Ascending aorta (tissue), 2 donors: ENCODE data around the gene RABGAP1L. TPM values are rescaled to one million over a fixed set of nuclear protein-coding genes. Genes with fewer than 3 reads are reported as not detected.

Source experiments
- DNase-seq, 2 donors: peaks; one replicate each; pipeline ENCODE4 v3.0.0-alpha.2; 2019; ENCODE audit warnings: low spot score in 2 of 2
- H3K27ac ChIP-seq, 2 donors: fragments of 200-600 bp; sonication (generic); one replicate each; pipeline ENCODE4 v1.5.1; 2016 to 2017; ENCODE audit warnings: mild to moderate bottlenecking in 1 of 2
- H3K27me3 ChIP-seq: fragments of 200-600 bp; sonication (generic); one replicate; pipeline ENCODE4 v1.5.1; 2017
- H3K36me3 ChIP-seq, 2 donors: fragments of 200-600 bp; sonication (generic); one replicate each; pipeline ENCODE4 v1.5.1; 2016
- H3K4me1 ChIP-seq, 2 donors: fragments of 200-600 bp; sonication (generic); one replicate each; pipeline ENCODE4 v1.5.1; 2016 to 2017; ENCODE audit warnings: mild to moderate bottlenecking in 1 of 2
- H3K4me3 ChIP-seq, 2 donors: fragments of 200-600 bp; sonication (generic); one replicate each; pipeline ENCODE4 v1.5.1; 2016 to 2017; ENCODE audit warnings: mild to moderate bottlenecking in 1 of 2
- H3K9me3 ChIP-seq, 2 donors: fragments of 200-600 bp; sonication (generic); one replicate each; pipeline ENCODE4 v1.5.1; 2016
- intact Hi-C: fragments of 100-400 bp; cut with DNase I; formaldehyde crosslinking; loops from one replicate; pipeline ENCODE4 v1.15.1; 2023
- total RNA-seq: library from RNA; depleted of rRNA; stranded (reverse); fragments of >200 nt; gene quantifications from one replicate; pipeline ENCODE4 v1.1.0, GENCODE V29; 2016
- TF ChIP-seq, protein P1 (sequence below), 3 experiments: fragments of 200-600 bp in 2 of 3; fragments of 450-650 bp in 1 of 3; sonication (generic) in 2 of 3; IDR thresholded peaks; one replicate each; pipeline ENCODE4 v1.5.1; 2016 to 2019; ENCODE audit warnings: antibody characterized with exemption in 3 of 3, mild to moderate bottlenecking in 1 of 3, moderate library complexity in 1 of 3

RABGAP1L gene
- total RNA-seq, 1 donor from 2014 or later = 48.4 TPM

DNA sequence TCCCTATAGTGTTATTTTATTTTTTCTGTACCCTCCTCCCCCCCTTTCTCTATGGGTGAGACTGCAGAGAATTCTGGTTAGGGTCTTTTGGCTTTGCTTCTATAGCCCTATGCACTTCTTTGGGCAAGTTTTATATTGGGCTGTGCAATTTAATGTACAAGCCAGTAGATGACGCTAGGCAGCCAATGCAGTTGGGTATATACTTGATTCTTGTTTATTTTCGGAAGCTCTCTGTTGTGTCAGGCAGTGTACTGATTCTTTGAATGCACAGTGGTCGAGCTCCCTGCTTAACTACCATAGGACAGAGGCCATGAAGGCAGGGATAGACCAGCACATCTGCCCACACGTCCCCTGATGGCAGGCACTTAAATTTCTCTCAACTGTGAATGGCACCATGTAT, 254.3 kb downstream of the RABGAP1L start:
- no peaks in the 10 kb centered on the region for H3K27me3 ChIP-seq

DNA sequence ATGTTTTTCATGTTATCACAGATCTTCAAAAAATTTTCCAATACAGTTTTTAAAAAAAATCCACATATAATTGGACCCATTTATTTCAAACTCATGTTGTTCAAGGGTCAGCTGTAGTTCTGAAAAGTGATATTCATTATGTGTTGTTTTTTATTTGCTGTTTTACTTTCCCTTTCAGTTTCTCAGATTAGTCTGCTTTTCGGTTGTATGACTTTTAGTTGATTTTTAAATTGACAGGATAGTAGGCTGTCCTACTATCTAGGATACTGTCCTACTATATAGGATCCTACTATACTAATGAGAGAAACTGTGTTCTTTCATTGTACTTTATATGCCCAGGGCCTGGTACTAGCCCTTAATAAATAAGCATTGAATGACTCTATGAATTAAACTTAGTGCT, 254.9 kb downstream of the RABGAP1L start:
- TF ChIP-seq, protein P1, sequence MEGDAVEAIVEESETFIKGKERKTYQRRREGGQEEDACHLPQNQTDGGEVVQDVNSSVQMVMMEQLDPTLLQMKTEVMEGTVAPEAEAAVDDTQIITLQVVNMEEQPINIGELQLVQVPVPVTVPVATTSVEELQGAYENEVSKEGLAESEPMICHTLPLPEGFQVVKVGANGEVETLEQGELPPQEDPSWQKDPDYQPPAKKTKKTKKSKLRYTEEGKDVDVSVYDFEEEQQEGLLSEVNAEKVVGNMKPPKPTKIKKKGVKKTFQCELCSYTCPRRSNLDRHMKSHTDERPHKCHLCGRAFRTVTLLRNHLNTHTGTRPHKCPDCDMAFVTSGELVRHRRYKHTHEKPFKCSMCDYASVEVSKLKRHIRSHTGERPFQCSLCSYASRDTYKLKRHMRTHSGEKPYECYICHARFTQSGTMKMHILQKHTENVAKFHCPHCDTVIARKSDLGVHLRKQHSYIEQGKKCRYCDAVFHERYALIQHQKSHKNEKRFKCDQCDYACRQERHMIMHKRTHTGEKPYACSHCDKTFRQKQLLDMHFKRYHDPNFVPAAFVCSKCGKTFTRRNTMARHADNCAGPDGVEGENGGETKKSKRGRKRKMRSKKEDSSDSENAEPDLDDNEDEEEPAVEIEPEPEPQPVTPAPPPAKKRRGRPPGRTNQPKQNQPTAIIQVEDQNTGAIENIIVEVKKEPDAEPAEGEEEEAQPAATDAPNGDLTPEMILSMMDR (IDR thresholded peaks at IDR 0.05) = no peak
- Histone ChIP-seq H3K4me1 (no peaks in the 10 kb centered on the region), H3K9me3 (peaks cover 0 to 6% of the 10 kb centered on the region in 2 donors), H3K4me3 (no peak overlapping the region), H3K36me3 (no peaks in the 10 kb centered on the region), H3K27ac (no peak overlapping the region), H3K27me3 (no peaks in the 10 kb centered on the region)
- no peak for DNase-seq
- intact Hi-C loops = no loop called here

More for the DNA sequence above, 254.3 kb downstream of the RABGAP1L start:
- peaks cover 0 to 6% of the 10 kb centered on the region in 2 donors for H3K9me3 ChIP-seq
- H3K4me1 ChIP-seq = no peaks in the 10 kb centered on the region
- DNase-seq = no peak
- H3K27ac ChIP-seq = no peak overlapping the region
- H3K4me3 ChIP-seq = no peak overlapping the region
- no peaks in the 10 kb centered on the region for H3K36me3 ChIP-seq
- intact Hi-C loops = no loop called here
- TF ChIP-seq, protein P1 (IDR thresholded peaks at IDR 0.05) = no peak

DNA sequence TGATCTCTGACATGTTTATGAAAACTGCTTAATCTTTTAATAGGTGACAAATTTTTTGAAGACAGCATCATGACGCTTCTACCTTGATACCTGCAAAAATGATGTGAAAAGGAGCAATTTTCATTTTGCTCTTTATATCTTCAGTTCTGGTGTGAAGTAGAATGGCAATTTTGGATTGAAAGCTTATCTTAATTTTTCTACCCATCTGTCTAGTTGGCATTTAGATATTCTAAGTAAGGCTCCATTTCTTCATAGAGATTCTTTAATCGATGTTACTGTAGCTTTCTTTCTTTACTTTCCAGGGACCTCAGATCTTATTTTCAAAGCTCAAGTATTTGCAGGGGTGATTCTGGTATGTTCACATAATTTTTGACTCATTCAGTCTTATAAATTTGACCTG, 256.2 kb downstream of the RABGAP1L start:
- Histone ChIP-seq H3K36me3 (no peaks in the 10 kb centered on the region), H3K9me3 (peaks cover 0 to 6% of the 10 kb centered on the region in 2 donors), H3K4me3 (no peak overlapping the region), H3K27ac (no peak overlapping the region), H3K27me3 (no peaks in the 10 kb centered on the region), H3K4me1 (no peaks in the 10 kb centered on the region)
- intact Hi-C loops = no loop called here
- DNase-seq = no peak
- TF ChIP-seq, protein P1 (IDR thresholded peaks at IDR 0.05) = no peak

DNA sequence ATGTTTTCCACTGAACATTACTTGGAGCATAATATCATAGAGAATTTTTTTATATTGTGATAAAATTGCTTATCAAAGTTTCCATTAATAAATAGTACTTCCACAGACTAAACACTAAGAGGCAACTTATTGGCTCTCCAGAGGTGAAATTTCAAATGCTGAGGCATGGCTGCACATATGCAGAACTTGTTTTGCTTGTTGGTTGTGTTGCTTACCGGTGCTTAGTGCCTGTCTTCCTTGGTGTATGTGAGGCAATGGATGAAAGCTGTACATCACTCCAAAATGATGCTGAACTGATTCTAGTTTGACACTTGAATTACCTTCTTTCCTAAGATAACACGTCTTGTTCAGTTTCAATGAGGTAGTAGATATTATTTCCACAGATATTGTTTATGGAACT, 258.6 kb downstream of the RABGAP1L start:
- no peaks in the 10 kb centered on the region for H3K27me3 ChIP-seq
- no peak overlapping the region for H3K27ac ChIP-seq
- intact Hi-C loops = no loop called here
- H3K4me1 ChIP-seq = no peaks in the 10 kb centered on the region
- no peak for DNase-seq
- TF ChIP-seq, protein P1 (IDR thresholded peaks at IDR 0.05) = no peak
- no peaks in the 10 kb centered on the region for H3K36me3 ChIP-seq
- no peak overlapping the region for H3K4me3 ChIP-seq
- H3K9me3 ChIP-seq = peaks cover 0 to 3% of the 10 kb centered on the region in 2 donors

DNA sequence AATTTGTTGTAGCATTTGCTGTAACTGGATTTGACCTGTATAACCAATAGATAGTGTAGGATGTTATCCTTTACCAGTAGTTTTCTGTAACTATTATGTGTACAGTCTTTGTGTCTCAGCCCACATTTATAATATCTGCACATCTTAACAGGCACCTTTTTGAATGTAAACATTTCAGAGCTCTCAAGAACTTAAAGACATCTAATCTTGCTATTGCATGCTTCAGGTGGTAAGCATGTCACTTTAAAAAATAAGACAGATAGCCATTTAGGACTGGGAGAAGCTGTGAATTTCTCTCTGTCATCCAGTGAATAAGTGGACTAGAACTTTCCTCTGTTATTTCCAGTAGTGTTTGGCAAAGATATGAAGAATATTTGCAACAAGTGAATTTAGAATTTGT, 265.8 kb downstream of the RABGAP1L start:
- Histone ChIP-seq H3K27me3 (no peaks in the 10 kb centered on the region), H3K36me3 (no peaks in the 10 kb centered on the region), H3K9me3 (no peaks in the 10 kb centered on the region), H3K4me1 (no peaks in the 10 kb centered on the region), H3K4me3 (no peak overlapping the region), H3K27ac (no peak overlapping the region)
- DNase-seq = no peak
- TF ChIP-seq, protein P1 (IDR thresholded peaks at IDR 0.05) = no peak
- intact Hi-C loops = no loop called here

DNA sequence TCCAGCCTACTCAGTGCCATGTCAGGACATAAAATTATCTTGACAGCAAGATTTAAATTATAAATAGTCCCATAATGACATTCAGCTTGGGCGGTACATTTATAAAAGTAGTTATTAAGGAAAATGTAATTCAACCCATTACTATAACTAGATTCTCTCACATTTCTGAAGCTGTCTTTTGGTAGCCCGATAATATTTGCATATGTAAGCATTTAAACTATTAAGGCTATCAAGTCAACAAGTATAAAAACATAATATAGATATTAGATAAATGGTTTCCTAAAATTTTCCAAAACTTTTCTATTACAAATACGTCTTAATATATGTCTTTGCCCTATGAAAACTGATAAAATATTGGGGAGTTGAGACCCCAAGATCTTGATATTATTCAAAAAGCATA, 266.8 kb downstream of the RABGAP1L start:
- H3K27me3 ChIP-seq = no peaks in the 10 kb centered on the region
- H3K27ac ChIP-seq = no peak overlapping the region
- intact Hi-C loops = no loop called here
- DNase-seq = no peak
- TF ChIP-seq, protein P1 (IDR thresholded peaks at IDR 0.05) = no peak
- H3K9me3 ChIP-seq = no peaks in the 10 kb centered on the region
- no peaks in the 10 kb centered on the region for H3K4me1 ChIP-seq
- H3K4me3 ChIP-seq = no peak overlapping the region
- H3K36me3 ChIP-seq = no peaks in the 10 kb centered on the region
